Hepatocyte (in vitro differentiated cells): ENCODE data around the gene PACRGL. TPM values are rescaled to one million over a fixed set of nuclear protein-coding genes. Genes with fewer than 3 reads are reported as not detected.
"Not testable (repeated sequence)": the region's sequence is repeated elsewhere in the genome, so short reads cannot be mapped to it uniquely, and the experiment has no call there.

ENCODE experiments used
- DNase-seq: peaks from one replicate; pipeline ENCODE4 v3.0.0-alpha.2; 2016; ENCODE audit warnings: low spot score
- H2AFZ ChIP-seq: fragments of 200-600 bp; sonication (generic); 2 replicates; pipeline ENCODE4 v1.6.0; 2016; ENCODE audit warnings: antibody characterized with exemption, mild to moderate bottlenecking
- H3K27ac ChIP-seq: fragments of 200-600 bp; sonication (generic); 2 replicates; pipeline ENCODE4 v1.5.1; 2016; ENCODE audit warnings: mild to moderate bottlenecking
- H3K27me3 ChIP-seq: fragments of 200-600 bp; sonication (generic); 2 replicates; pipeline ENCODE4 v1.6.1; 2016
- H3K36me3 ChIP-seq: fragments of 200-600 bp; sonication (generic); replicated peaks from 2 replicates; pipeline ENCODE4 v1.5.1; 2016; ENCODE audit warnings: low read depth; ENCODE audit not compliant: insufficient read depth
- H3K4me1 ChIP-seq: fragments of 200-600 bp; sonication (generic); 2 replicates; pipeline ENCODE4 v1.5.1; 2016; ENCODE audit warnings: mild to moderate bottlenecking, moderate library complexity; ENCODE audit not compliant: insufficient read depth
- H3K4me2 ChIP-seq: fragments of 200-600 bp; sonication (generic); 2 replicates; pipeline ENCODE4 v1.6.0; 2016
- H3K4me3 ChIP-seq: fragments of 200-600 bp; sonication (generic); 2 replicates; pipeline ENCODE4 v1.5.1; 2016; ENCODE audit warnings: mild to moderate bottlenecking
- H3K79me2 ChIP-seq: fragments of 200-600 bp; sonication (generic); 2 replicates; pipeline ENCODE4 v1.6.0; 2017; ENCODE audit warnings: mild to moderate bottlenecking
- H3K9me2 ChIP-seq: fragments of 200-600 bp; sonication (generic); replicated peaks from 2 replicates; pipeline ENCODE4 v1.6.0; 2017; ENCODE audit warnings: mild to moderate bottlenecking; ENCODE audit not compliant: insufficient read depth
- H3K9me3 ChIP-seq: fragments of 200-600 bp; sonication (generic); 2 replicates; pipeline ENCODE4 v1.5.1; 2016; ENCODE audit warnings: low read depth, mild to moderate bottlenecking
- H4K20me1 ChIP-seq: fragments of 200-600 bp; sonication (generic); 2 replicates; pipeline ENCODE4 v1.6.0; 2016; ENCODE audit warnings: mild to moderate bottlenecking; ENCODE audit not compliant: insufficient read depth, poor library complexity, severe bottlenecking
- EZH2 ChIP-seq: fragments of 200-600 bp; sonication (generic); IDR thresholded peaks from 2 replicates; pipeline ENCODE4 v1.6.1; 2016; ENCODE audit warnings: antibody characterized with exemption, mild to moderate bottlenecking, borderline replicate concordance
- EZH2phosphoT487 ChIP-seq: fragments of 200-600 bp; sonication (generic); IDR thresholded peaks from one replicate; pipeline ENCODE4 v1.6.1; 2018; ENCODE audit warnings: antibody characterized with exemption, mild to moderate bottlenecking, low read depth, moderate library complexity; ENCODE audit not compliant: unreplicated experiment, severe bottlenecking
- WGBS: methylation state at CpG from one replicate; pipeline ENCODE4 v1.1.6; 2016; ENCODE audit warnings: low lambda C conversion rate; ENCODE audit errors: missing lambda C conversion rate; 5-methylcytosine and 5-hydroxymethylcytosine counted together
- polyA plus RNA-seq: library from polyadenylated mRNA; unstranded; fragments of >200 nt; fragmentation: Nextera tagmentation; extraction: Ambion mirVana; gene quantifications from 2 replicates; pipeline ENCODE4 v1.2.1, GENCODE V29; 2016
- total RNA-seq: library from RNA; depleted of rRNA; stranded (reverse); fragments of >200 nt; gene quantifications from 2 replicates; pipeline ENCODE4 v1.2.3, GENCODE V29; 2014
- TF ChIP-seq, protein P1 (sequence below): fragments of 200-600 bp; sonication (generic); IDR thresholded peaks from 2 replicates; pipeline ENCODE4 v1.5.1; 2016; ENCODE audit warnings: antibody characterized with exemption, mild to moderate bottlenecking; ENCODE audit not compliant: poor library complexity

The PACRGL gene
- total and polyA plus RNA-seq, 2 experiments from 2014 or later: 10.4 to 16.0 TPM

DNA sequence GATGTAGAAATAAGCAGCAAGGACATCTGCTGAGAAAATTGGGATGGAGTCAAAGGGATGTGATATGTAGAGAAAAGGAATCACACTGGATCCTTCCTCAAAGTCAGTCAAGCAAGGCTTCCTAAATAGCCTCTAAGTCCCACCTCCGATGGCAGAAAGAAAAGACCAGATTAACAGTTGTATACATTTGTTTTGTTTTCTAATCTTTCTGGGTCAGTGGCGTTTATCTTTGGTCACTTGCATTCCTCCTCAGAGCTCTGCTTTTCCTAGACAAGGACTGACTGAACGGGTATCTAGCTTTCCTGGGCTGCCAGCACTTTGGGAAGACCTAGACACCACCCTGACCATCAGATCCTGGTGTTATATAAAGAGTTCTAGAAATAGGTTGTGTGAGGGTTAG is 23.2 kb downstream of the PACRGL start:
- WGBS: 76% methylated on average over 3 of the region's 3 CpGs
- Histone ChIP-seq H2AFZ (no peak overlapping the region), H4K20me1 (no peaks in the 10 kb centered on the region), H3K4me1 (no peaks in the 10 kb centered on the region), H3K9me2 (no peaks in the 10 kb centered on the region), H3K79me2 (no peaks in the 10 kb centered on the region), H3K4me3 (no peak overlapping the region), H3K27ac (no peak overlapping the region), H3K27me3 (no peaks in the 10 kb centered on the region), H3K9me3 (no peaks in the 10 kb centered on the region), H3K4me2 (no peak overlapping the region), H3K36me3 (no peaks in the 10 kb centered on the region)
- TF ChIP-seq EZH2phosphoT487 (no peak), EZH2 (no peak)
- TF ChIP-seq, protein P1, sequence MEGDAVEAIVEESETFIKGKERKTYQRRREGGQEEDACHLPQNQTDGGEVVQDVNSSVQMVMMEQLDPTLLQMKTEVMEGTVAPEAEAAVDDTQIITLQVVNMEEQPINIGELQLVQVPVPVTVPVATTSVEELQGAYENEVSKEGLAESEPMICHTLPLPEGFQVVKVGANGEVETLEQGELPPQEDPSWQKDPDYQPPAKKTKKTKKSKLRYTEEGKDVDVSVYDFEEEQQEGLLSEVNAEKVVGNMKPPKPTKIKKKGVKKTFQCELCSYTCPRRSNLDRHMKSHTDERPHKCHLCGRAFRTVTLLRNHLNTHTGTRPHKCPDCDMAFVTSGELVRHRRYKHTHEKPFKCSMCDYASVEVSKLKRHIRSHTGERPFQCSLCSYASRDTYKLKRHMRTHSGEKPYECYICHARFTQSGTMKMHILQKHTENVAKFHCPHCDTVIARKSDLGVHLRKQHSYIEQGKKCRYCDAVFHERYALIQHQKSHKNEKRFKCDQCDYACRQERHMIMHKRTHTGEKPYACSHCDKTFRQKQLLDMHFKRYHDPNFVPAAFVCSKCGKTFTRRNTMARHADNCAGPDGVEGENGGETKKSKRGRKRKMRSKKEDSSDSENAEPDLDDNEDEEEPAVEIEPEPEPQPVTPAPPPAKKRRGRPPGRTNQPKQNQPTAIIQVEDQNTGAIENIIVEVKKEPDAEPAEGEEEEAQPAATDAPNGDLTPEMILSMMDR: no peak
- DNase-seq: no peak

DNA sequence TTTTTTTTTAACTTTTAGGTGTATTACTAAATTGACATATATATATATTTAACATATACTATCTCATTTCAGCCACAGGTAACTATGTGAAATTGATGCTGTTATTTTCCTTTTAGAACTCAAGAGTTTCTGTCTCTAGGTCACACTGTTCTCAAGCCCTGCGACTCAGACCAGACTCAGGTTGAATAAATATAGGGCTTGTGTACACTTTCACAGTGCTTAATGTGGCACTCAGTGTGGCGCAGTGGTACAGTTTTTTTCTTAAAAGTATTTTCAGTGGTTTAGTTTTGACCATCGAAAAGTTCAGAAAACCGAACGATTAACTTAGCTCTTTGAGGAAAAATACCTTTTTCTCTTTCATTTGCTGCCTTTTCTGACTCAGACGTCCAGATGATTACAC is 24.7 kb downstream of the PACRGL start:
- Histone ChIP-seq H3K9me3 (no peaks in the 10 kb centered on the region), H3K79me2 (no peaks in the 10 kb centered on the region), H3K4me3 (no peak overlapping the region), H3K4me2 (no peak overlapping the region), H3K9me2 (no peaks in the 10 kb centered on the region), H3K27me3 (no peaks in the 10 kb centered on the region), H4K20me1 (no peaks in the 10 kb centered on the region), H3K36me3 (no peaks in the 10 kb centered on the region), H2AFZ (no peak overlapping the region), H3K27ac (no peak overlapping the region), H3K4me1 (no peaks in the 10 kb centered on the region)
- 98% methylated on average over 6 of the region's 6 CpGs for WGBS
- TF ChIP-seq EZH2phosphoT487 (no peak), EZH2 (no peak)
- TF ChIP-seq, protein P1: no peak
- DNase-seq: no peak

DNA sequence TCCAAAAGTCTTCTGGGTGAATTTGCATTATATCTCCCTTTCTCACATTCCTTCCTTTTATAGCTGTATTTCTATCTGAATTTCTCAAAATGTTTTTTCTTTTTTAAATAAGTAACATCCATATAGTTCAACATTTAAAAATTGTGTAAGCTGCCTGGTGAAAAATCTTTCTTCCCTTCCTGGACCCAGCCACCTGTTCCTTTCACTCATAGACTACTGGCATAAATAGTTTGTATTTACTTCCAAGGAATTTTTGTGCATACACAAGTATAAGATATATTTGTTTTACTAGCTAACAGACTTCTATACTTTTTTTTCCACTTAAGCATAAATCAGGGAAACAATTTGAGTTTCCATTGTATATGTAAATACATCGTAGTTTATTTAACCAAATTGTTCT is 35.7 kb downstream of the PACRGL start:
- Histone ChIP-seq H3K79me2 (no peaks in the 10 kb centered on the region), H2AFZ (no peak overlapping the region), H3K27me3 (no peaks in the 10 kb centered on the region), H3K4me3 (no peak overlapping the region), H4K20me1 (no peaks in the 10 kb centered on the region), H3K4me2 (no peak overlapping the region), H3K9me3 (peaks cover 9% of the 10 kb centered on the region), H3K36me3 (peaks cover 5% of the 10 kb centered on the region), H3K9me2 (no peaks in the 10 kb centered on the region), H3K4me1 (no peaks in the 10 kb centered on the region), H3K27ac (no peak overlapping the region)
- no peak for DNase-seq
- 100% methylated on average over 1 of the region's 1 CpG for WGBS
- TF ChIP-seq, protein P1: no peak
- no peak for TF ChIP-seq EZH2
- TF ChIP-seq EZH2phosphoT487: no peak

DNA sequence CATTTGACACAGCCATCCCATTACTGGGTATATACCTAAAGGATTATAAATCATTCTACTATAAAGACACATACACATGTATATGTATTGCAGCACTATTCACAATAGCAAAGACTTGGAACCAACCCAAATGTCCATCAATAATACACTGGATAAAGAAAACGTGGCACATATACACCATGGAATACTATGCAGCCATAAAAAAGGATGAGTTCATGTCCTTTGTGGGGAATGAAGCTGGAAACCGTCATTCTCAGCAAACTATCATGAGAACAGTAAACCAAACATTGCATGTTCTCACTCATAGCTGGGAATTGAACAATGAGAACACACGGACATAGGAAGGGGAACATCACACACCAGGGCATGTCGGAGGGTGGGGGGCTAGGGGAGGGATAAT is 45.7 kb downstream of the PACRGL start:
- not testable (repeated sequence) for H2AFZ ChIP-seq, H3K79me2 ChIP-seq, H3K4me1 ChIP-seq, H3K27ac ChIP-seq, H3K4me2 ChIP-seq, DNase-seq, H3K4me3 ChIP-seq, H4K20me1 ChIP-seq, H3K36me3 ChIP-seq, H3K9me3 ChIP-seq, H3K9me2 ChIP-seq, H3K27me3 ChIP-seq
- 98% methylated on average over 4 of the region's 4 CpGs for WGBS
